ENCODE data around the gene TWF2. TPM values are rescaled to one million over a fixed set of nuclear protein-coding genes. Genes with fewer than 3 reads are reported as not detected.

TWF2 gene
- total RNA-seq, 1 experiment from 2014 or later = 44.8 TPM

GRCh38 chr3:52234516-52235447 lies 4.2 kb downstream of the TWF2 start:
- Histone ChIP-seq H4K5ac (ENCODE audit: insufficient read length, low read depth, low read length) (no peak overlapping the region), H2BK15ac (ENCODE audit: low read depth, low read length) (no peak overlapping the region), H3K79me1 (ENCODE audit: insufficient read depth, low read depth, low read length, poor library complexity, severe bottlenecking) (no peaks in the 10 kb centered on the region), H3K23me2 (ENCODE audit: insufficient read length, low read depth, low read length, poor library complexity, severe bottlenecking) (peaks cover 8% of the 10 kb centered on the region), H3K4me2 (ENCODE audit: insufficient read depth, insufficient read length, low read length) (no peak overlapping the region), H3T11ph (ENCODE audit: low read length) (no peak overlapping the region), H2AFZ (ENCODE audit: low read length) (no peak overlapping the region), H2BK12ac (ENCODE audit: insufficient read length, low read depth, low read length) (no peak overlapping the region), H3K56ac (ENCODE audit: insufficient read length, low read depth, low read length) (no peak overlapping the region), H2BK20ac (ENCODE audit: low read depth, low read length, poor library complexity, severe bottlenecking) (no peak overlapping the region), H2BK120ac (ENCODE audit: low read depth, low read length, poor library complexity, severe bottlenecking) (no peak overlapping the region), H3K9me3 (ENCODE audit: control insufficient read depth, low read depth, low read length) (no peaks in the 10 kb centered on the region), H3K18ac (ENCODE audit: insufficient read length, low read depth, low read length) (no peak overlapping the region), H3K4me1 (ENCODE audit: insufficient read depth, low read length) (peaks cover 15% of the 10 kb centered on the region), H4K91ac (ENCODE audit: insufficient read length, low read depth, low read length) (no peak overlapping the region), H3K9ac (ENCODE audit: extremely low read depth, insufficient read length, low read length) (no peak overlapping the region), H4K8ac (replicated peaks; ENCODE audit: insufficient read length, low read depth, low read length) (no peak overlapping the region), H2AK5ac (ENCODE audit: insufficient read length, low read length) (no peak overlapping the region), H3K79me2 (ENCODE audit: insufficient read depth, low read length) (peaks cover 5% of the 10 kb centered on the region; the same call in 1 of the 2 replicates), H3K14ac (ENCODE audit: insufficient read depth, low read length) (no peak overlapping the region; the same call in 1 of the 2 replicates), H3K4ac (ENCODE audit: low read depth, low read length) (no peak overlapping the region), H3K23ac (ENCODE audit: insufficient read length, low read depth, low read length) (no peak overlapping the region), H3K27me3 (ENCODE audit: insufficient read depth, low read length) (no peaks in the 10 kb centered on the region), H2BK5ac (ENCODE audit: insufficient read length, low read length) (no peak overlapping the region), H3K27ac (ENCODE audit: insufficient read length, low read depth, low read length) (no peak overlapping the region), H4K20me1 (ENCODE audit: control insufficient read depth, insufficient read depth, insufficient read length) (no peaks in the 10 kb centered on the region)
- TF ChIP-seq CTCF (conservative IDR thresholded peaks at IDR 0.05) = 0 out of 3 replicates have a peak, but pooled peaks have one; percentile 27
- no peaks in the 10 kb centered on the region for H3K9me3 Mint-ChIP-seq
- H3K36me3 Mint-ChIP-seq (ENCODE audit: insufficient read depth in 1 of 3, low read depth in 3 of 3) = peaks cover 7 to 32% (median 27%) of the 10 kb centered on the region in 3 experiments; a peak in 6 of 7 replicates
- peaks cover 25 to 33% of the 10 kb centered on the region in 2 experiments for H3K4me1 Mint-ChIP-seq
- no CpG with 5 or more reads among the region's 15 CpGs for WGBS (ENCODE audit: extremely low coverage, insufficient read length, low lambda C conversion rate)
- peak overlapping the region in 2 of 3 experiments; percentile 63 to 67; a peak in 3 of 7 replicates for H3K27ac Mint-ChIP-seq
- peak; percentile 38 for DNase-seq
- no peaks in the 10 kb centered on the region for H3K27me3 Mint-ChIP-seq (ENCODE audit: low read depth)
- H3K4me3 Mint-ChIP-seq = peak overlapping the region in 1 of 2 experiments; percentile 31; a peak in 2 of 5 replicates
